NOMO-1 treated with dmso at 0.1 percent for 144 hours (cell line): ENCODE measurements around the gene CRTC2.

ENCODE experiments used
- DNase-seq: peaks from one replicate; lab custom pipeline; 2025; ENCODE audit not compliant: unreplicated experiment; lab: John Stamatoyannopoulos, UW

The CRTC2 gene

GRCh38 chr1:153973525-153973924 lies 15.1 kb upstream of the CRTC2 start:
- DNase-seq = no peak

- no peak for DNase-seq
These were observed 14.7 kb upstream of the CRTC2 start for GRCh38 chr1:153973071-153973470.

GRCh38 chr1:153970346-153970745 lies 11.9 kb upstream of the CRTC2 start:
- no peak for DNase-seq

GRCh38 chr1:153968972-153969371 lies 10.6 kb upstream of the CRTC2 start:
- no peak for DNase-seq

- no peak for DNase-seq
These were observed 10.0 kb upstream of the CRTC2 start for GRCh38 chr1:153968408-153968807.

- no peak for DNase-seq
These were observed 9.6 kb upstream of the CRTC2 start for GRCh38 chr1:153968000-153968363.

GRCh38 chr1:153967107-153967999 lies 8.9 kb upstream of the CRTC2 start, which contains the start of gene CREB3L4:
CREB3L4 (plus strand) TSS chr1:153967902; CDS start chr1:153968526, 624 bp downstream.
- peak; percentile 96 for DNase-seq

- no peak for DNase-seq
These were observed 5.5 kb upstream of the CRTC2 start for GRCh38 chr1:153963850-153964331.

GRCh38 chr1:153963030-153963849 lies 4.8 kb upstream of the CRTC2 start, which contains the start of gene SLC39A1:
SLC39A1 (minus strand) TSS chr1:153963537; CDS start chr1:153962715, 822 bp downstream.
- peak; percentile 96 for DNase-seq

- DNase-seq = no peak
These were observed 3.9 kb upstream of the CRTC2 start for GRCh38 chr1:153962088-153963029.

- DNase-seq = no peak
These were observed 3.0 kb upstream of the CRTC2 start for GRCh38 chr1:153961421-153961820.

GRCh38 chr1:153960206-153960605 lies 1.8 kb upstream of the CRTC2 start:
- no peak for DNase-seq

- no peak for DNase-seq
These were observed 1.0 kb upstream of the CRTC2 start for GRCh38 chr1:153959454-153959853.

GRCh38 chr1:153958961-153959260 lies 499 bp upstream of the CRTC2 start:
- DNase-seq = no peak

GRCh38 chr1:153957744-153958110 lies 685 bp downstream of the CRTC2 start:
- no peak for DNase-seq

GRCh38 chr1:153956997-153957715 lies 1.3 kb downstream of the CRTC2 start:
- no peak for DNase-seq

GRCh38 chr1:153954826-153955225 lies 3.6 kb downstream of the CRTC2 start:
- no peak for DNase-seq

- no peak for DNase-seq
These were observed 4.5 kb downstream of the CRTC2 start for GRCh38 chr1:153953859-153954365.

GRCh38 chr1:153951801-153952200 lies 6.6 kb downstream of the CRTC2 start:
- no peak for DNase-seq

- no peak for DNase-seq
These were observed 7.2 kb downstream of the CRTC2 start for GRCh38 chr1:153951183-153951582.
